GM18526 (cell line): ENCODE data around the gene TMEM123.

Source experiments
- POLR2A ChIP-seq: IDR thresholded peaks from 3 replicates; pipeline ENCODE4 v1.6.1; 2011; ENCODE audit not compliant: insufficient read length; ENCODE audit errors: extremely low read depth

Gene TMEM123

DNA sequence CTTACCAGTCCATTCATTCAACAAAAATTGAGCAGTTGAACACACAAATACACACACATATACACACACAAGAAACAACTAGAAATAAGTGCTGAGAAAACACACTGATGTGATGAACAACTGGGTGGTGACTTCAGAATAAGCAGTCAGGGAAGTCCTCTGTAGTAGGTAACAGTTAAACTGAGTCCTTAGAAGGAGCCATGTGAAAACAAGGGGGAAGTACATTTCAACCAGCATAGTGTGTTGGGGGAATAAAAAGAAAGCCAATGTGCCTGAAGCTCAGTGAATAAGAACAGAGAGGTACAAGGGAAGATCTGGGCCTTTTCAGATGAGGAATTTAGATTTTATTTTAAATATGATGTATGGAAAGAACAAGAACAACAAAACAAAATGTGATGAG is 6.8 kb upstream of the TMEM123 start:
- TF ChIP-seq POLR2A, result no peak

DNA sequence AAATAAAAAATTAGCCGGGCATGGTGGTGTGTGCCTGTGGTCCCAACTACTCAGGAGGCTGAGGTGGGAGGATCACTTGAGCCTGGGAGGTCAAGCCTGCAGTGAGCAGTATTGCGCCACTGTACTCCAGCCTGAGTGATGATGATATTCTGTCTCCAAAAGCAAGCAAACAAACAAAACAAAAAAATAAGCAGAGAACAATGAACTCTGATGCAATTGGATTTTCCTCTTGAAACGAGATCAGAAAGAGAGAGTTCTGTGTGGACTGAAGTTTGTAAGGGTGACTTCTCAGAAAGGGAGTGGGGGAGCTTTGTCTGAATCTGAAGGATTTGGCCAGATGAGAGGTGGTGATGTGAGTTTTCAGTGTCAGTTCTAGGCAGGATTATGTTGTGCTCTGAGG is 6.0 kb upstream of the TMEM123 start:
- no peak for TF ChIP-seq POLR2A

DNA sequence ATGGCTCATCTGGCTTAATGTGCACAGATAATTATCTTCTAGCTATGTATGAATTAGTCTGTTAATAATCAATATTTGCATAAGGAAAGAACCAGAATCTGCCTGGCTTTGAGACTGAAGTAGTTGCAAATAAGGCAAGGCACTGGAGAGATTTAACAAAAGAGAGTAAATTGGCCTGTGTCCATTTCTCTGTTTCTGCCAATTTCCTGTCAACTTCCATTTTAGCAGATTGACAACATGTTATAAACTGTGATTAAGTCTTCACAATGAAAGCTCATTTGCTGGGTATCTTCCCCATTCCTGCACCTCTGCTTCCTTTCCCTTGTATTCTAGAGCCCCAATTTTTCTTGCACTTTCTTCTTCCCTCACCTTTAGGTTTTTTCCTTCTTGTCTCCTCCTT is 5.3 kb upstream of the TMEM123 start:
- no peak for TF ChIP-seq POLR2A

DNA sequence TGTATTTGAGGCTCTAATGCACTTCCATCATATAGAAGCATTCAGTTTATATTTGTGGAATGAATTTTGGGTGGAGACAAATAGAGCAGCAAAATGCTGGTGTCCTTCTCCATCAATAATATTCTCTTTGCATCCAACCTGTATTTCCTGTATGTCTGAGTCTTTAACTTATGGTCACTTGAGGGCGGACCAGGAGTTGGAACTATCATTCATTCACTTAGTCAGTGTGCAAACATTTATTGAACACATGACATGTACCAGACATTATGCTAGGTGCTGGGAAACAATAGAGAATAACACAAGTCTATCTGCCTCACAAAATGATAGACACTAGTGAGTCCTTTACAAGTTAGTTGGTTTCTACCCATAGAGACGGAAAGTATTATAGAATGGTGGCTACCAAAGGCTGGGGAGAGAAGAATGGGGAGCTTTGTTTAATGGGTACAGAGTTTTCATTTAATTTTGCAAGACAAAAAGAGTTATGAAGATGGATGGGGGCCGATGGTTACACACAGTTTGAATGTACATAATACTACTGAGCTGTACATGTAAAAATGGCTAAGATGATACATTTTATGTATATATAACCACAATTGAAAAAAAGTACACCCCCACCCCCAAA is 4.6 kb upstream of the TMEM123 start:
- no peak for TF ChIP-seq POLR2A

DNA sequence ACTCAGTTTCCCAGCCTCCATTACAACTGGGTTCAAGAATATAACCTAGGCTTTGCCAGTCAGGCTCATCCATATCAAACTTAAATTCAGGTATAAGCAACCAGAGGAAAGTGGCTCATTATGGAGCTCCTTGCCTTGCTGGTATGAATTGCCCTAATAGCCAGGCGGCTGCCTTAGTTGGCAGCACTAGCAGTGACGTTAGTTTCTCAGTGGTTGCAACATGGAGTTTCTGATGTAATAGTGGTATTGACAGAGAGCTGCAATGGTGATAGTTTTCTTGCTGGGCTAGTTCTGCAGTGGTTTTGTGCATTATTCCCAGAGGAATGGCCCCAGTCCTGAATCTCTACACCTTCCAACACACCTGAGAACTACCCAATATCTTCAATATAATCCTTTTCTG is 3.8 kb upstream of the TMEM123 start:
- TF ChIP-seq POLR2A, result no peak

DNA sequence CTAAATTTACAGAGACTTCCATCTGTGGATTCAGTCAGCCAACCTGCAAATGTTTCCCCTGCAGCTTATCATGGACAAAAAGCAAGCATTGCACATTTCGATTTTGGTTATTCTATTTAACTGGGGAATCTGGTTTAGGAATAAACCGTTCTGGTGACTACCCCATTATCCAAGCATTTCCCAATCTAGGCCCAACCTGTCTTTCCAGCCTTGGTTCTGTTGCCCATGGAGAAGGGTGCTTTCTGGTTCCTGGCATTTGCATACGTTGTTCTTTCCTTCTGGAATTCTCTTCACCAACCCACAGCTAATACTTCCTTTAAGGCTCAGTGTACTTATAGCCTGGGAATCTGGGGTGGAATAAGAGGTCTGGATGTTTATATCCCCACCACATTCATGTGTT is 1.4 kb upstream of the TMEM123 start:
- TF ChIP-seq POLR2A, result no peak

DNA sequence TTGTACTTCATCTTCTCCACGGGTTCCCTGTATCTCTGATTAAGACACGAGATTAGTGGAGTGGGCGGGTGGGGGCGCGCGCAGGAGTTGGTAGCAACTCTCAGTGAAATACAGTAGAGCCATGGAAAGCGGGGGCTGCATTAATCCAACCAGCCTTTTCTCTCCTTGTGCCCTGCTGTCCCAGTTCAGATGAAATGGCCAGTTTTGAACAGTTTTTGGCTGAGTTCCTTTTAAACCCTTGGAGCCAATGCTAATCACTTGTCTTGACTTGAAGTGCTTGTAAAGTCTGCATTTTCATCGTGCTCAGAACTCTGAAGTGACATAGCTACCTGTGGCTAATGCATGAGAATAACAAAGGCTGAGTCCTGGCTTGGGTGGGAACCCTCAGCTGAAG is 734 bp upstream of the TMEM123 start:
- no peak for TF ChIP-seq POLR2A

DNA sequence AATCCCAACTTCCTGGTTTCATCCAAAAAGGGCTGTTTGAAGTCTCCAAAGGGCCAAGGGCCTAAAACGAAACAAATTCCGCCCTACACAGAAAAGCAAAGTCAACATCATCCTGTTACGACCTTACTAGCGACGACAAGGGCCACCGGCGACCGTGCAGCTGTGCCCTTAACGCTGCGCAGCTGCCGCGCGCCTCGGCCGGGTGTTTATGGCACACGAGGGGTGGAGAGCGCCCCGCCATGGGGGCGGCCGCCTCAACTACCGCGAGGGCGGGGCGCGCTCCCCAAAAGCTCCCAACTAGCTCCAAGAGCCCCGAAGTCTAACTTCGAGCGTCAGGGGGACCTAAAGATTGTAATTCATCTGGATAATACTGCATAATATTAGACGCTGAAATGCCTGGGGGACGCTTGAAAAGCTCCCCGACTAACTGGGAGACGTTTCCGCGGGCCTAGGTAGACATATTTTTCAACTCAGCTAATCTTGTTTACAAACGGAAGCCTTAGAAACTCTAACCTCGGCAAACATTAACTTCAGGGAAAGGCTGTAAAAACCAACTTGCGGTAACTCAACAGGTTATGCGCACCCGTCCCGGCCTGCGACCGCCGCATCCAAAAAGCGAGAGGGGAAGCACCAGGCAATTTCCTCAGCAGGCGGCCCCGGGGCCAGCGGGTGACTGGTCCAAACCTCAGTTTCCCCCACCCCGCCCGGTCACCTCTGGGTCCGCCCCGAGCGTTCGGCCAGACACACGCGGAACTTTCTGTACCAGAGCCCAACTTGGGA is 694 bp downstream of the TMEM123 start:
- TF ChIP-seq POLR2A, result no peak

DNA sequence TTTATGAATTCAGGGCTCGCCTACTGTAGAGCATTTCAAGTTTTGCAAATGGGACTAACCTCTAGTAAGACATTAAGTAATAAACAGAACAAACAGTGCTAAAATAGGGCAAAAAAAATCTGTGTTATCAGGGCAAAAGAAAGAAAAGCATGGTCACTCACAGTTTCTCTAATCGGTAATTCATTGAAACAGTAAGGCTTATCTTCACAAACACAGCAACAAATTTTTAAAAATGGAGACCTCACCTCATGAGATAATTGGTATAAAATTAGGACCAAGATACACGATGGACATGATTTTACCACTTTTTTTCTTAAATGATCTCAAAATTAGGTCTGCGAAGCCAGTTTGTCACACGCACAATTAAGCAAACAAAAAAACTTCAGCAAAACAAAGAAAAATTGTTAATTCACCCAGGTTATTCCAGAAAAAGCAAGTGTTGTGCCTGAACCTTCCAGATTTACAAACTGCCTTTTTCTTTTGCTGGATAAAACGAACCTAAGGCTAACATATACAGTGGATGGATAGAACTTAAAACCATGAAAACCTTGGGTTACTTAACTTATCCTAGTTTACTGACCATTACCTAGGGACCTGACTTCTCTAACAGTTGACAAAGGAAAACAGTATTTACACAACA is 1.4 kb downstream of the TMEM123 start:
- no peak for TF ChIP-seq POLR2A

DNA sequence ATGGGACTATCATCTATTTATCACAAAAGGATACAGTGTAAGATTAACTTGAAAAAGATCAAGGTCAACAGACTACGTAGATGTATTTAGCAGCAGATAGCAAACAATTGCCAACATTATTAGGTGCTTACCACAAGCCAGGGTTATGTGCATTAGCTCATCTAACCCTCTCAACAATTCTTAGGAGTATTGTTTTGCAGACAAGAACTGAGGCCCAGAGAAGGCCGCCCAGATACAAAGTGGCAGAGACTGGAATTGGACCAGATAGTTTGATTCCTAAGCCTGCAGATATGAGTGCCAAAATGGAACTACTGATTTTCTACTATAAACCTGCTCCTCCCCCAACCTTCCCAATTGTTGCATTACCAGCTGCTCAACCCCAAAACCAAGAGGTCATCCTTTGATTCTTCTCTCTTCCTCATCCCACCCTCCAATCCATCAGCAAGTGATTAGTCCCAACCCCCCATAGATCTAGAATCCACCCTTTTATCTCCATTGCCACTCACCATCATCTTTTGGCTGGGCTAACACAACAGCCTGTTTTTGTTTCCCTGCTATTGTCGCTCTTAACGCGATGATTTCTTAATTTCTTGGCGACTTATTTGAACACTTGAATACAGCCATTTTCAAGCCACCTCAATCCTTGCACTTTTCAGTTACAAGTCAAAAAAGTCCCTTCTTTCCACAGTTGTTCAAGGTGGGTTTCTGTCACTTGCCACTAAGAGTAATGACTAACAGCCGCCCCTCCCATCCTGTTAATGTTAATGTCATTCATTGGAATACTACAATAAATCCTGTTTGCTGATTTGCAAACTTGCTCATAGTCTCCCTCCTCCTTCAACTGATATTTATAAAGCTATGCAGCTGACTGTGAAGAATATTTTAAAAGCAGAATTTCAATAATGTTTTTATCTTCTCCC is 2.7 kb downstream of the TMEM123 start:
- TF ChIP-seq POLR2A, result no peak

DNA sequence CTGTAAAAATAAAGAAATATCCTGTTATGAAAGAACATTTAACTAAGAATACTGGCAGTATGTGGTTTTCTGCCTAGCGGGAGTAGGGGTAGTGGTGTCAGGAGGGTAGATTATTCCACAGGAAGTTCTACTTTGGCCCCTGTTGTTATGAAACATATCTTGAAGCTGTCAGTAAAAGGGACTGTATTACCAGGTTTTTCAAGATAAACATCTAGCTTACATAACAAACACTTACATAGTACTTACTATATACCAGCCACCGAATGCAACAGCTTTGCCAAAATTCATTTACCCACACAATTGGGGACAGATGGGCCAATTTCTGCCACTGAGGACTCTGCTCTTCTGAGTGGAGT is 3.7 kb downstream of the TMEM123 start:
- no peak for TF ChIP-seq POLR2A

DNA sequence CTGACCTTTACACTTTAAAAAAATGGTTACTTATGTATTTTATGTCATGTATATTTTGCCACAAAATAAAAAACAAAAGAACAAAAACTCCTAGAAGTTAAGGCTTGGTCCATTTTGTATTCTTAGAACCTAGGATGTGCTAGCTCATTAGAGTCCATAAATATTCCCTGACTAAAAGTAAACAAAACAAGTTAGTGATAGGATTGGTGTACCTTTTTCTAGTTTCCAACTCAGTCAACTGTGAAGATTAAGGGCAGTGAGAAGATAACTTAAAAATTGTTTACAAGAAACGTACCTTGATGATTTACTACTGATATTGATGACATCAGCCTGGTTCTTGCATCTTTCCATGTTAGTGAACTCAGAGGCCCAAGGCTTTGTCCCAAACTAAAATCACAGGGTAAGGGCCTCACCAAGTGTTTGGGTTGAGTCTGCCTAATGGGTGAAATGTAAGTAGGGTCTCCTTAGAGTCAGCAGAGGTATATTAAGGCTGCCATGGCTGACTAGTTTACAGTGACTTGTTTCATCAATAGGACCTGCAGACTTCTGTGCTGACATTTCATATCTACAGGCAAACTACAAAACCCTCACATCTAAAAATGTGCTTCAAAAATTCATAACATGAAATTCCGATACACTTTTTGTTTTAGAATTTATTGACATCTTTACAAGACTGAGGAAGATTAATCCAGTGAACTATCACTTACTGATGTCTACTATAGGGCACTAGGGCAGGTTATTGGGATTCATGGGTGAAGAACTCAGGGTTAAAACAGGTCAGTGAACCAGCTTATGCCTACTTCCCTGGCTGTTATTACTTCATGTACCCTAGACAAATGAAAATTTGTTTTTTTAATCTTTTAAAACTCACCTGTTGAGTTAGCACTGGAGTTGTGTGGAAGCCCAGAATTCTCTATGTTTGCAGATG is 4.4 kb downstream of the TMEM123 start:
- TF ChIP-seq POLR2A, result no peak

DNA sequence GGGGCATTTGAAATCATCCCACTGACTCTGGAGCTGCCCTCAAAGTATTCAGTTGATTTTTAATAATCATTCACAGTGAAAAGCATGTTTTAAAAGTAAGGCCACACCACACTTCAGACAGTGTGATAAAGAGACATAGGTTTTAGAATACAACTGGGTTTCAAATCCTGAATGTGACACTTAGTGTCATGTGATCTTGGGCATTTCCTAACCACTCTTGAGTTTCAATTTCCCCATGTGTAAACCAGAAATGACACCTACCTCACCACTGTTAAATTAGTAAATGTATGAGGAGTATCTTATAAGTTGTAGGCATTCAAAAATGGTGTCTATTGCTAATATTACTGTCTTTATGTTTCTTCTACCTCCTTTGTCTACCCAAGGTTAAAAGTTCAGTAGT is 5.4 kb downstream of the TMEM123 start:
- TF ChIP-seq POLR2A, result no peak

DNA sequence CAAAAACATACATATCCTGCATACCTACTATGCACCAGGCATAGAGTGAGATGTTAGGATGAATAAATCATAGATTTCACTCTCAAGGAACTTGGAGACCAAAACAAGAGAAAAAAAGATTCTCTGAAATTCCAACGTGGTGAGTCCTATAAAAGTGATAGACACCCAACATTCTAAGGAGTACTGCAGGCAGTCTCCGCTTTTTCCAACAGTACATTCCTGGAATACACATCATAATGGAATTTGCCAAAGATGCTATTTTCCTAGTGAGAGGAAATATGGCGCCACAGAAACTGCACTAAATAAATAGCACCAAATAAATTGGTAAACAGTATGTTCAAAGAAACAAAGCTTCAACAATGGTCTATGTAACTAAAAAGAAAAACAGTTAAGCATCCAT is 6.0 kb downstream of the TMEM123 start:
- TF ChIP-seq POLR2A, result no peak

DNA sequence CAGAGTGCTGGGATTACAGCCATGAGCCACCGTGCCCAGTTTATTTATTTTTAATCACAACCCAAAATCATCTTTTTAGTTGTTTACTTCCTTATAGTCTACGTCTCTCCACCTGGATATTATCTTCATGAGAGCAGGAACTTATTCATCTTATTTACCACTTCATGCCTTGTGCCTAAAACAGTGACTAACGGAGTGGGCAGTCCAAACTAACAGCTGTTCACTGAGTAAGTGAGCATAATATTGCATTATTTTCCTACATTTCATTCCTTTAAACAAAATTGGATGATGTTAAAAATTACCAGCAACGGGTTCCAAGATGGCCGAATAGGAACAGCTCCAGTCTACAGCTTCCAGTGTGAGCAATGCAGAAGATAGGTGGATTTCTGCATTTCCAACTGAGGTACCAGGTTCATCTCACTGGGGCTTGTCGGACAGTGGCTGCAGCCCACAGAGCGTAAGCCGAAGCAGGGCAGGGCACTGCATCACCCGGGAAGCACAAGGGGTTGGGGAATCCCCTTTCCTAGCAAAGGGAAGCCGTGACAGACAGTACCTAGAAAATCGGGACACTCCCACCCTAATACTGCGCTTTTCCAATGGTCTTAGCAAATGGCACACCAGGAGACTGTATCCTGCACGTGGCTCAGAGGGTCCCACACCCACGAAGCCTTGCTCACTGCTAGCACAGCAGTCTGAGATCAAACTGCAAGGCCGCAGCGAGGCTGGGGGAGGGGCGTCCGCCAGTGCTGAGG is 14.1 kb downstream of the TMEM123 start:
- TF ChIP-seq POLR2A, result no peak
